ENCODE results near the gene DYRK4.

GRCh38 chr12:4580281-4580688 lies 18.3 kb downstream of the DYRK4 start:
- no peak for TF ChIP-seq GATA2 (IDR thresholded peaks at IDR 0.05; ENCODE audit: low read depth, low read length)
- no peak for TF ChIP-seq GATA3 (IDR thresholded peaks at IDR 0.05; ENCODE audit: low read depth, low read length)

All from SH-SY5Y (cell line).